HG02610 (cell line): ENCODE data around the gene FHL2.

Experiments used
- ATAC-seq: cut with Tn5 transposase; IDR thresholded peaks from one replicate; pipeline ENCODE4 v1.9.1; 2021; ENCODE audit warnings: mild to moderate bottlenecking, moderate library complexity; ENCODE audit not compliant: unreplicated experiment

FHL2 gene

DNA sequence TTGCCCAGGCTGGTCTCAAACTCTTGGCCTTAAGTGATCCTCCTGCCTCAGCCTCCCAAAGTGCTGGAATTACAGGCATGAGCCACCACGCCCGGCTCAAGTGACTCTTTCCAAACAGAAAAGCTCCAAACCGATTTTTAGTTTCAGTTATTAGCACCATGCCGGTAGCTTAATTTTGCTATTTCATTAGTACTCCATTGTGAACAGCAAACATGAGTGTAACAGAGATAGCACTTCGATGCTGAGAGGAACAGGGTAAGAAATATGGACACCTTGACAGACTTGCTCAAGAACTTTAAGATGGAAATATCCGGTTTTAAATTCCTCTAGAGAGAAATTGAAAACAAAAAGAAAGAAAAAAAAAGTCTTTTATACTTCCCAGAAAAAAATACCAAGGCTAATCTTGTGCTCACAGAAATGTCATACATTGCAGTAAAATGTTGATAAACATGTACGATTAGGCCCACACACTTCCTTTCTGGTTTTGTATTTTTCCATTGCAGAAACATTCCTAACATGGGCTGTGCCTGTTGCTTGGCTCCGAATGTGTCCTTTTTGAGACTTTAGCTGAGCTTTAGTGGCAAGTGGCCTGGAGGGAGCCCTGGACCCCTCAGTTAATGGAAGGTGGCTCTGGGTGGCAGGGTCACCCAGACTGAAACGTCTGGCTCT lies 18.3 kb downstream of the FHL2 start:
- ATAC-seq = no peak

DNA sequence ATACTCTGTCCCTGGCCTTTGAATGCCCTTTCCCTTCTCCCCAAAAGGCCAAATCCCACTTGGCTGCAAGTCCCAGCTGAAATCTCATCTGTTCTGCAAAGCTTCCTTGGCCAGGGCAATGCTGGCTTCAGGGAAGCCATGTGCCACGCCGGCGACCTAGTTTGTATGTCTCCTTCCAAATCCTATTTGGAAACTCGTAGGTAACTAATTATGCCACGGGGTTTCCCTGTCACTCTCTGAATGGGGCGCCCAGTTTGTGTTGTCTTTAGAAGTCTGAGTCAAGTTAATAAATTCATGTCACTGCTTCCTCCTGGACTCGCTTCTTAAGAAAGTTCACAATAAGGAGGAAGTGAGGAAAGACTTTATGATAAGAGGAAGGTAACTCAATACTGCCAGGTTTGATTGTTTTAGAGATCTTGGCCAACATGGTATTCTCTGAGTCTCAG lies 19.1 kb downstream of the FHL2 start:
- no peak for ATAC-seq

DNA sequence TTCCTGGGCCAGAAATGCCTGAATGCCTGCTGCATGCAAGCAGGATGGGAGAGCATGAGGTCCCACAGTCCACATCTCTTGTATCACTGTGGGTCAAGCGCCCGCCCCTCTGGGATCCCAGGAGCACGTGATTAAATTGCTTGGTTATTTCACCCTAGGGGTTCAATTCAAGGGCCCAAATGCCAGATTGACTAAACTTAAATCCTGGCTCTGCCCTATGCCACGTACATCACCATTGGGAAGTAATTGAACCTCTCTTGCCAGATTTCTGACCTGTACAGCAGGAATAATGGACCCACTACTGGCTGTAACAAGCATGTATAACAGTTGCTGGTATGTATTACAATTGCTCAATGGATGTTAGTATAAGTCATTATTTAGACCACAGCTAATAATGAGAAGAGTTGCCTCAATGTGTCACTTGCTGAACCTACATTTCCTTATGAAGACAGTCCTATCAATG lies 19.9 kb downstream of the FHL2 start:
- no peak for ATAC-seq

DNA sequence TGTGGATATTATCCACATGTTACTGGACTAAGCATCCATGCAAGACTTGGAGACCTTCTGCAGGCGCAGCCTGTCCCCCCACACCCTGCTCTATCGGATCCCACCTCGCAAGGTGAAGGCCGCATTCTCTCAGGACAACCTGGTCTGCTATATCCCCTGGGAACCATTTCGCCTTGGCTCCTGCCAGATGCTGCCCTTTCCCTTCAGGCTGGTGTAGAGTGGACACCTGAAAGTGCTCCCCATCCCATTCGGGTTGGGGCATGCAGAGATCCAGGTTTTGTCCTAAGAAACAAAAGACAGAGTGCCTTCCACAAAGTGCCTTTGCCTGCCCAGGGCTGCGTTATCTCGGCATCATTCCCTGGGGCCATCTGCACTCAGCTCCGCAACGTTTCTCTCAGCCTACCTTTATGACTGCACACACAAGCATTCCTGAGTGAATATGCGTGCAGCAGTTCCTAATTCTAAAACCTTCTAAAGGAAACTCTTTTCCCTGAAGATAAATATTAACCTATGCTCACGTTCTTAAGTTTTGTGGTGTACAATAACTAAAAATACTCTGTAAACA lies 20.5 kb downstream of the FHL2 start:
- ATAC-seq = no peak

DNA sequence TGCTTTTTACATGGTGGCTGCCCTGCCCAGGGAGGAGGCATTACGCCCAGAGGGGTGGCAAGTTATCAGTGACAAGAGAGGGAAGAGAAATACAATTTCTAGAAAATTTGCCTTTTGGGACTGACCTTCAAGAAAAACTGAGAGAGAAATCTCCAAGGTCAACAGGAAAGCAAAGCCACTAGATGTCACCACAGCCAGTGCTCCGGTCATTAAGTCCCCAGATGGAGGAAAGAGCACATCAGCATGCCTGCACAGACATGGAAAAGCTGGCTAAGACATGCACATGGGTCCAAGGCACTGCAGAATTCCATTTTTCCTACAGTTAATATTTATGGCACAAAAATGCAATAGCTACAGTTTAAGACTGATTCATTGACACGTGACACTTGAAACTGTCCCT lies 21.0 kb downstream of the FHL2 start:
- ATAC-seq = no peak

DNA sequence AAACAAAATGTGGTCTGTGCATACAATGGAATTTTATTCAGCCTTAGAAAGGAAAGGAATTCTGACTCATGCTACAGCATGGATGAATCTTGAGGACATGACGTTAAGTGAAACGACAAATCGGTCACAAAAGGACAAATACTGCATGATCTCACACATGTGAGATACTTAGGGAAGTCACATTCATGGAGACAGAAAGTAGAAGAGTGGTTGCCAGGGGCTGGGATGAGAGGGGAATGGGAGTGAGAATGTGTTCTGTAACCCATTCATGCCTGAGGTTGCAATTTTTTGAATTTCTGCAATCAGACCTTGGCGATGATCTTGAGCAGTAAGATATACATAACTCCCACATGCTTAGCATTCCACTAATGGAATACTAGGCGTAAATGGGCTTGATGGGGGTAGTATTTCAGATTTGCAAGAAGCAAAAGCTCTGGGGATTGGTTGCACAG lies 22.0 kb downstream of the FHL2 start:
- no peak for ATAC-seq

DNA sequence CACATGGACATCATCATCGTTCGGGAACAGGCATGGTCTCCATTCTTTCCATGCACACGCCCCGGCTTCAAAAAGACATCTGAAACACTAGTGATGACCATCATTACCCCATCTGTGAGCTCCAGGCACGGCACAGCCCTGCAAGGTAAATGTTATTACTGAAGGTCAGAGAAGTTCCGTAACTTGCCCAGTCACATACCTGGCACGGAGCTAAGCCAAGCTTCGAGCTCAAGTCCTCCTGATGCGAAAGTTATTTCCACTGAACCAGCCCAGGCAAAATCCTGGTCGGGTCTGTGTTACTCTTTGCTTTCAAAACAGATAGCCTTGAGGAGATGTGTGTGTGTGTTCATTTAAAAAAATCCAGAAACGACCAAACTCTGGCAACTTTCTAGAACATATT lies 22.8 kb downstream of the FHL2 start:
- no peak for ATAC-seq

DNA sequence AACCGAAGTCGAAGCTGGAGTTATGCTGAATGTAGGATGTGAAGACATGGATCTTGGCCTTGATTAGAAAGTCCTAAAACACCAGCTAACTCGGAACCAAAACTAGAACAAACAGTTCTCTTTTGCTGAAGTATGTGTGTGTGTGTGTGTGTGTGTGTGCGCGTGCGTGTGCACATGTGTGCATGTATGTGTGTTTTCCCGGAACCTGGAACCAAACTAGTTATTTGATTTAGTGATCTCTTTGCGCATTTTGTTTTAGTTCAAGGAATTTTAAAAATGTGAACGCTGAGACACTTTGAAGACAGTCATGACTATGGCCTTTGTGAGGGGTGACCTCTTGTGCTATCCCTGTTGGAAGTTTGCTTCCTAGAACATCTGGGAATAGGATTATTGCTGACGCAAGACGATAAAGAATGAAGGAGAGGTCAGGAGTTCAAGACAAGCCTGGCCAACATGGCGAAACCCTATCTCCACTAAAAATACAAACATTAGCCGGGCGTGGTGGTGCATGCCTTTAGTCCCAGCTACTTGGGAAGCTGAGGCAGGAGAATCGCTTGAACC lies 23.8 kb downstream of the FHL2 start:
- ATAC-seq = no peak

DNA sequence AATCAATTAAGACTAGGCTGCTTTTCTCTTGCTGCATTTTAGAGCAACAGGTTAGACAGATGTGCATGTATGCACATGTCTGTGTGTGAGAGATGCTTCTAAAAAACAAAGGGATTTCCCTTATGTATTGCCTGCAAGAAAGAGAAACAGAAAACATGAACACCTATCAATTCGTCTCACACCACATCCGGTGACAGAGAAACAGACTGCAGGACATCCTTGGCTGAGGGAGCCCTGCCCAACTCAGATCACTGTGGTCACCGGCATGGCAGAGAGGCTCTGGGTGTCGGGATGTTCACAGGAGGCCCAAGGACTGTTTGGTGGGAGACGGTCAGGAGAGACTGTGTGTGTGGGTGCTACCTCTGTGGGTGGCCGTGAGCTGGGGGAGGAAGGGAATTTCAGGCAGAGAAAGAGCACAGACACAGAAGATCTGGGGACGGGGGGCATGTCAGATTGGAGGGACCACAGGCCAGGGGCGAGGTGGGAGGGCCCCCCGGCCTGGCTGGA lies 24.9 kb downstream of the FHL2 start:
- peak; percentile 90 for ATAC-seq

DNA sequence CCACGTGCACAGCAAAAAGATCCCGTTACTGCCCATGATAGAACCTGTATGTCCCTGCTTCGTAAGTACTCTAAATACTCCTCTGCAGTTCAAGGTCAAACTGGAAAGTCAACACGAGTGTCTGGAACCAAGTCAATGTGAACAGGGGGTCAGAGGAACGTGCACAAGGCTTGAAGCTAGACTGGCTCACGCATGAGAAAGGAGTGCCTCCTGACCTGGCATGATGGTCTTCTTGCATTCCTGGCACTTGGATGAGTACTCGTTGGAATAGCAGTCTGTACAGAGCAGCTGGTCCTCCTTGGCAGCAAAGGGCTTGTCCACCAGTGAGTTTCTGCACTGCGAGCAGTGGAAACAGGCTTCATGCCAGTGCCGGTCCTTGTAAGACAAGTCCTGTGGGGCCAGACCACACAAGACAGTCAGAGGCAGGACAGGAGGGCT lies 25.5 kb downstream of the FHL2 start:
- ATAC-seq = peak; percentile 19

DNA sequence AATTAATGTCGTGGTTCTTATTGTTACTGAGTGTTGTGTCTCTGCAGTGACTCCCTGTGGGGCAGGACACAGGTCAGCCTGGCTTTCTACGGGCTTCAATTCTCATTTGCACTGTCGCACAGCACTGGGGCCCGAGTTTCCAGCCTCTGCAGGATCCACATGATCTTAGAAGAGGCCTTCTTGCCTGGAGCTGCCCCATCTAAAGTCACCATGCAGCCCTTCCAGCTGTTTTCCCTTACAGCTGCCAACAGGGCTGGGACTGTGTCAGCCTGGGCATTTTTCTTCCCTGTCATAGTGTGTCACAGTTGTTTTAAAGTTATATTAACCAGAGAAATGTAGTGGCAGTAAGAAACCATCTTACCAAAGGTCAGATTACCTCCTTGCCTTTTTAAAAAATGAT lies 27.0 kb downstream of the FHL2 start:
- no peak for ATAC-seq

DNA sequence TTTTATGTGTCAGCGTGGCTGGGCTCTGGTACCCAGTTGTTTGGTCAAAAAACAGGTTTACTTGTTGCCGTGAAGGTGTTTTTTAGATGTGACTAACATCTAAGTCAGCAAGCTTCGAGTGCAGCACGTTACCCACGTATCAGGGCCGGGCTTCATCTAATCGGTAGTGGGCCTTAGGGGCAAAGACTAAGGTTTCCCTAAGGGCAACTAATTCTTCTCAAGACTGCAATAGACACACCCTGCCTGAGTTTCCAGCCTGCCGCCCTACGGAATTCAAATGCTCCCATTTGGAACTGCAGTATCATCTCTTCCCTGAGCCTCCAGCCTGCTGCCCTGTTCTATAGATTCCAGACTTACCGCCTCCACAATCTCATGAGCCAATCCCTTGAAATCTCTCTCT lies 27.7 kb downstream of the FHL2 start:
- ATAC-seq = no peak

DNA sequence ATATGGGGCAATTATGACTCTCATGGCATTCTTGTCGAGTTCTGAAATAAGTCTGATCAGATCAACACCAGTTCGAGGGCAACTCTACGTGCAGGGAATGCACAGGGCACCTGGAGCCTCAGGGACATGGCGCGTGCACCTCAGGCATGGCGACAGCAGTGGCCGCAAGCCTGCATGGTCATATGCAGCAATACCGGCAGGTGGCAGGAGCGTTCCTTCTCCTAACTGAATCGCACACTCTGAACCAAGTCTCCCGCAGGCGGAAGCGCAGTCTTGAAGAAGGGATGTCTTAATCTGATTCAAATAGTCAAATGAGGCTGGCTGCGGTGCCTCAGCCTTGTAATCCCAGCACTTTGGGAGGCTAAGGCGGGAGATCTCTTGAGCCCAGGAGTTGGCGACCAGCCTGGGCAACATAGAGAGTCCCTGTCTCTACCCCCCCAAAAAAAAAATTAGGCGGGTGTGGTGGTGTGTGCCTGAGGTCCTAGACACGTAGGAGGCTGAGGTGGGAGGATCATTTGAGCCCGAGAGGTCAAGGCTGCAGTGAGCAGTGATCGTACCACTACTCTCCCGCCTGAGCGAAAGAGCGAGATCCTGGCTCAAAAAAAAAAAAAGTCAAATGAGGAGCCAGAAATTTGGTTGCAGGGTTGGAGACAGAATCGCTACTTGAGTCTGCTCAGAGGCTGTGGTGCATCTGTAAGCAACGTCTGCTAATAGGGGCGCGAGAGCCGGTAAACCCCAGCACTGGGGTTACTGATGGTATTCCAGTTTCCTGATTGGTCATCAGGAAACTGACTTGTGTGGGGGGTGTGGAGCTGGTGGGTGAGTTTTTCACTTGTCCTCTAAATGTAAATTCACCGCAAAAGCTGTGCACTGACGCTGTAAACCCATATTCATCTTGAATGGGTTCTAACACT lies 28.8 kb downstream of the FHL2 start:
- ATAC-seq = peak; percentile 61

DNA sequence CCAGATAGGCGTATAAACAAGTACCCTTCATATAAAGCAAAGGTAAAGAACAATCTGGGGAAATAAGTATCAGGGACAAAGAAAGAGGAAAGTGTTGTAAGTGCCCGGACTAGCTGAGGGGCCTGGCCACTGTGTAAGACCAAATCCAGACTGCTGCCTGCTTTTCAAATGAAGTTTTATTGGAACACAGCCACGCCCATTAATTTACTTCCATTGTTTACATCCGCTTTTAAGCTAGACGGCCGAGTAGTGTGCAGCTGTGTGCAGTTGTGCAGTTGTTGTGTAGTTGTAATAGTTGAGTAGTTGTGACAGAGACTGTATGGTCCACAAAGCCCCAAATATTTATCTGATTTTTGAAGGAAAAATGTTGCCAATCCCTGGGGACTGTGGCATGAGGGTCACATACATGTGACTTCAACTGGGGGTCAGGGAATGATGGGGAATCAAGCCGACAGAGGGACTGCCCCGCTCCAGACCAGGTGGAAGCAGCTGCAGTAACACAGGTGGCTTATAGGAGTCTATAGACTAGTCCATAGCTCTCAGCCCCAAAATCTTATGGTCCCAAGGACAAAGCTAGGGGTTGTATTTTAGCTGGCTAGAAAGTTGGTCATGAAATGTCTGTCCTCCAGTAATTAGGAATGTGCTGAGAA lies 30.0 kb downstream of the FHL2 start:
- ATAC-seq = no peak

DNA sequence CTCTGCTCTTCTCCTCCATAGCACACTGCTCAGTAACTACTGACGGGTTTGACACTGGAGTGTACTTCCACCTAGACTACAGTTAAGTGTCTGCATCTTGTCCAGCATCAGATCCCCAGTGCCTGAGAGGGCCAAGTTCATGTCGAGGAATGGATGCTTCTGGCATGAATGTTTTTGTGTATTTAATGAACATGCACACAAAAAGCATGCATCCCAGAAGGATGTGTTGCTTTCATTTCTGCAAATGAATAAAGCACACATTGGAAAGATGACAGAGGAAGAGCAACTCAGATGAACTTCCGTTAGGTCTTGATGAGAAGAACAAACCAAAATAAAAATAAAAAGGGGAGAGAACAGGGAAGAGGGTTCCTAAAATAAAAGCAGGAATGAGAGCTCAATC lies 33.6 kb downstream of the FHL2 start:
- ATAC-seq = no peak

DNA sequence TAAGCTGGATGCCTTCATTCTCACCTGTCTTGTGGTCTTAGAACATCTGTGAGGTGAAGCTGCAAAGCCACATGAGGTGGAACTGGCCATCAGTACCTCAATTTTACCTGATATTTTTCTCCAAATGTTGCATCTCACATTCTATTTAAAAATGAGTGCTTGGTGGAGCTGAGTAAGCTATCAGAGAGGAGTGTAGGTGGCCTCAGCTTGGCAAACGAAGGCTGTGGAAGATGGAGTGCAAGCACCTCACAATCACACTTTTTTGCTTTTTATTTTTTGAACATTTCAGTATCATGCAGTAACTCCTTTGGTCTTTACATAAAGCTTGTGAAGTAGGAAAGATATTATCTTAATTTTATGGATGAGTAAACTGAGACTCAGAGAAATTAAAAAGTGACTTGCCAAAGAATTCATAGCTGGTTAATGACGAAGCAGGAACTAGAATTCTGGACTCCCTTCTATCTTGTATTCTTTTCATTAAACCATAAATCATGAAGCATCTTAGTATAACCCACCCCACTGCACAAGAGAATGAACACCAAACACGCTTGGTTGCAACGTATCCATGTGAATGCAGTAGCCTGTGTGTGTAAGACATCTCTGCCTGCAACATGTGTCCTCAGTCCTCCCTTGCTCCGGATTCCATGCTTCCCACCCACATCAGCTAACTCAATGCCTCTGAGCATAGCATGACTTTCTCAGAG lies 34.3 kb downstream of the FHL2 start:
- ATAC-seq = no peak

DNA sequence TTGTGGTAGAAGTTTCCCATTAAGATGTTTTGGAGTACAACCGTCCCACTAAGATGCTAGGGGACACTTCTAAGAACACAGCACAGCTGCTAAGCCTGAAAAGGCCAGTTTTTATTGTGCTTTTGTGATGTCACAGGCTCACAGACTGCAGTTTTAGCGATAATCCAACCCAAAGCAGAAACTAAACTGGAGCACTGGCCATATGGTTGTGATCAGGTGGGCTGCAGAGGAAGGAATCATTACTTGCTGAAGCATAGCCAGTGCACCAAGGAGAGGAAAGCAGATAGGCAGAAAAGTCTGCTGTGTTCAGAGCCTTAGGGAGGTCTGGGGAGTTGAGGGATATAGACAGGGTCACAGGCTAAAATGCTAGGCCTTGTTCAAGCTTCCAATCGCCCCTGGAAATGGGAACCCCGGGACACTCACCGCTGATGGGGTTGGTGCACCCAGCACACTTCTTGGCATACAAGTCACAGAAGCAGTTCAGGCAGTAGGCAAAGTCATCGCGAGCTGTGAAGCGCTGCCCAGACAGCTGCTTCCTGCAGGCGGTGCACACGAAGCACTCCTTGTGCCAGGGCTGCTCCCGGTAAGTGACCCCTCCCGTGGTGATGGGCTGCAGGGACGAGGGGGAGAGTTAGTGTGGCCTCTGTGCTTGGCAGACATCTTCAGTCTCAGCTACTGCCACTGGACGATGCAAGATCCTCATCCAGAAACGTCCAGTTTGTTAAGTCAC lies 35.8 kb downstream of the FHL2 start:
- ATAC-seq = no peak

DNA sequence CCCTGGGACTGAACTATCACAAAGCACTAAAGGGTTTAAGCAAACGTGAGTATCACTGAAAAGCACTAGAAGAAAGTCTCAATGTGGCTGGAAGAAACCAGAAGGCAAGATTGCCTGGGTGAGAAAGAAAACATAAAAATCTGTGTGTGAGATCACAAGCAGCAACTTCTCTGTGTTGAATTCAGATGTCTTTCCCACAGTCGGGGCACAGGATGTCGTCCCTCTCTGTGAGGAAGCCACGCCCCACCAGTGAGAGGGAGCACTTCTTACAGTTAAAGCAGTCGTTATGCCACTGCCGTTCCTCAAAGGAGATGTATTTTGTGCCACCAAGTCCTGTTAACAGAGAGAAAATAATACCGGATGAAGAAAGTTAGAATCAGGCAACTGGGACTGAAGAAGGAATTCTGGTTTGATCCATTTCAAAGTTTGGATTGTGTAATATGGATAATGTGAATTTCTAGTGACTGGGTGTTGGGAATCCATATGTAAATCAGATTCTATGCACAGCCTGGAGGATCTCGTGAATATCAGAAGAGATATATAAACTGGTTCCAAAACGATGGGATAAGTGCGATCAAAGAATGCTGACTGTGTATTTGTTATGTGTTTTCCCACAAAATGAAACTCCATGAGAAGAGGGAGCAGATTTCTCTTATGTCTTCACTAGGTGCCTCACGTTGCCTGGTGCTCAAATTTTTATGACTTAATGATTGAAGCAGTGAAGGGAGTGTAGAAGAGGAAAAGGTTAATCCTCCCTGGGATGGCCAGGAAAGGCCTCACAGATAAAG lies 37.6 kb downstream of the FHL2 start:
- no peak for ATAC-seq

DNA sequence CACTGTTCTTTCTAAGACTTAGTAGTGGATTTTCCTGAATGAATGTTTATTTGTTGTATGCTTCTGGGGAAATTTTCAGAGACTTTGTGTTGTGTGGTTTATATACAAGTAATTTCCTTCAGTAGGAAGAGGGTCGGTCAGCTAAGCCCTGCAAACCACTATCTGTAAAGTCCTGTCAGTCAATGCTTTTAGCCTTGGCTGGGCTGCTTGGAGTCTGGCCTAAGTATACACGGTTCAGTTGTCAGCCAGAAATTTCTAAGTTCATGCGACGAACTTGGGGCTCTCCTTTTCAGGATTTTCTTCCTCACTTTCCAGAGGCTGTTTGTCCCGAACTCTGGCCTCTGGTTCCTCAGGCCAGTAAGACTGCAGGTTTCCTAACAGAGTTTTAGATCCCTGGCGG lies 40.3 kb downstream of the FHL2 start:
- no peak for ATAC-seq
